ENCODE measurements around the gene DEFB123. TPM values are rescaled to one million over a fixed set of nuclear protein-coding genes. Genes with fewer than 3 reads are reported as not detected.

DEFB123 gene
- total RNA-seq, 1 donor from 2014 or later: not detected

DNA sequence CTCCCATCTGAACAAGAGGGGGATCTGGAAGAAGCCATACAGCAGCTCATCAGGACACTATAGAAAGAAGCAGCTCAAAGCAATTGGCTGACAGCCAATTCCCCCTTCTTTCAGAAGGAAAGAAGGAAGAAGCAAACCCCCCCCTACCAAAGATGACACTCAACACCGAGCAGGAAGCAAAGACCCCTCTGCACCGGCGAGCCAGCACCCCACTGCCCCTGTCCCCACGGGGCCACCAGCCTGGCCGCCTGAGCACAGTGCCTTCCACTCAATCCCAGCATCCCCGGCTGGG is 35.8 kb downstream of the DEFB123 start:
- no peaks in the 10 kb centered on the region for H3K4me1 Mint-ChIP-seq (ENCODE audit: unreplicated experiment)

DNA sequence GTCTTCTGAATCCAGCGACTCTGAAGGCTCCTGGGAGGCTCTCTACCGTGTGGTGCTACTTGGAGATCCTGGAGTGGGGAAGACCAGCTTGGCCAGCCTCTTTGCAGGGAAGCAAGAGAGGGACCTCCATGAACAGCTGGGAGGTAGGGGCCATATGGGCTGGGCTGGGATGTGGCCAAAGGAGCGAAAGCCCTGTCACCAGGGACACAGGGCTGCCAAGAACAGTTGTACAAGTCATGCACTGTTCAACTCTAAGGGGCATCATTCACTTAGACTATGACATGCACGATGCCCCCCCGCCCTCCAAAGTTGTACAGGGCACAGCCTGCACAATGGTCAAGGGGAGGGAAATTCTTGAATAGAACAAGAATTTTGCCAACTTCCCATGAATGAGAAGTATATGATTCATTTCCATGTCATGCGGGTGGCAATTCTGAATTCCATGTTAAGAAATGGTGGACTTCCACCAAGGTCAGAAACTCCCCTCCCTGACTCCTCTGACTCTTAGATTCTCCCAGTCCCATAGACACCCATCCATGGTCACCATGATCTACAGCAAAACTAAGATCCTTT is 36.3 kb downstream of the DEFB123 start:
- Mint-ChIP-seq H3K27ac (no peak overlapping the region), H3K9me3 (peaks cover 19% of the 10 kb centered on the region), H3K4me1 (ENCODE audit: unreplicated experiment) (no peaks in the 10 kb centered on the region), H3K4me3 (no peak overlapping the region), H3K27me3 (peaks cover 43% of the 10 kb centered on the region), H3K36me3 (peaks cover 4% of the 10 kb centered on the region)
- no peak for DNase-seq (ENCODE audit: extremely low spot score, unreplicated experiment)
- TF ChIP-seq, protein P1, sequence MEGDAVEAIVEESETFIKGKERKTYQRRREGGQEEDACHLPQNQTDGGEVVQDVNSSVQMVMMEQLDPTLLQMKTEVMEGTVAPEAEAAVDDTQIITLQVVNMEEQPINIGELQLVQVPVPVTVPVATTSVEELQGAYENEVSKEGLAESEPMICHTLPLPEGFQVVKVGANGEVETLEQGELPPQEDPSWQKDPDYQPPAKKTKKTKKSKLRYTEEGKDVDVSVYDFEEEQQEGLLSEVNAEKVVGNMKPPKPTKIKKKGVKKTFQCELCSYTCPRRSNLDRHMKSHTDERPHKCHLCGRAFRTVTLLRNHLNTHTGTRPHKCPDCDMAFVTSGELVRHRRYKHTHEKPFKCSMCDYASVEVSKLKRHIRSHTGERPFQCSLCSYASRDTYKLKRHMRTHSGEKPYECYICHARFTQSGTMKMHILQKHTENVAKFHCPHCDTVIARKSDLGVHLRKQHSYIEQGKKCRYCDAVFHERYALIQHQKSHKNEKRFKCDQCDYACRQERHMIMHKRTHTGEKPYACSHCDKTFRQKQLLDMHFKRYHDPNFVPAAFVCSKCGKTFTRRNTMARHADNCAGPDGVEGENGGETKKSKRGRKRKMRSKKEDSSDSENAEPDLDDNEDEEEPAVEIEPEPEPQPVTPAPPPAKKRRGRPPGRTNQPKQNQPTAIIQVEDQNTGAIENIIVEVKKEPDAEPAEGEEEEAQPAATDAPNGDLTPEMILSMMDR (conservative IDR thresholded peaks at IDR 0.05): no peak

More for the DNA sequence above, 35.8 kb downstream of the DEFB123 start:
- H3K9me3 Mint-ChIP-seq: peaks cover 19% of the 10 kb centered on the region
- TF ChIP-seq, protein P1 (conservative IDR thresholded peaks at IDR 0.05): no peak
- H3K27me3 Mint-ChIP-seq: peaks cover 38% of the 10 kb centered on the region
- H3K36me3 Mint-ChIP-seq: peaks cover 4% of the 10 kb centered on the region
- H3K27ac Mint-ChIP-seq: no peak overlapping the region
- H3K4me3 Mint-ChIP-seq: no peak overlapping the region
- no peak for DNase-seq (ENCODE audit: extremely low spot score, unreplicated experiment)

DNA sequence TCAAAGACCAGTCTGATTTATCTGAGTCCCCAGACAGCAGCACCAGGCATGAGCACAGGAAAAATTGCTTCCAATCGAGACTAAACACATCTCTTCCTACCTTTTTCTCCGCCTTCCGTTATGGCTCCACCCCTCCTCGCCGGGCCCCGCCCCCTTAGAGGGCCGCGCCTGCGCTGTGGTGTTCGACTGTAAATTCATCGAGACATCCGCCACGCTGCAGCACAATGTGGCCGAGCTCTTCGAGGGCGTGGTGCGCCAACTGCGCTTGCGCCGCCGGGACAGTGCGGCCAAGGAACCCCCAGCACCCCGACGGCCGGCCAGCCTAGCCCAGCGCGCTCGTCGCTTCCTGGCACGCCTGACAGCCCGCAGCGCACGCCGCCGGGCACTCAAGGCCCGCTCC is 43.6 kb downstream of the DEFB123 start:
- H3K36me3 Mint-ChIP-seq: no peaks in the 10 kb centered on the region

DNA sequence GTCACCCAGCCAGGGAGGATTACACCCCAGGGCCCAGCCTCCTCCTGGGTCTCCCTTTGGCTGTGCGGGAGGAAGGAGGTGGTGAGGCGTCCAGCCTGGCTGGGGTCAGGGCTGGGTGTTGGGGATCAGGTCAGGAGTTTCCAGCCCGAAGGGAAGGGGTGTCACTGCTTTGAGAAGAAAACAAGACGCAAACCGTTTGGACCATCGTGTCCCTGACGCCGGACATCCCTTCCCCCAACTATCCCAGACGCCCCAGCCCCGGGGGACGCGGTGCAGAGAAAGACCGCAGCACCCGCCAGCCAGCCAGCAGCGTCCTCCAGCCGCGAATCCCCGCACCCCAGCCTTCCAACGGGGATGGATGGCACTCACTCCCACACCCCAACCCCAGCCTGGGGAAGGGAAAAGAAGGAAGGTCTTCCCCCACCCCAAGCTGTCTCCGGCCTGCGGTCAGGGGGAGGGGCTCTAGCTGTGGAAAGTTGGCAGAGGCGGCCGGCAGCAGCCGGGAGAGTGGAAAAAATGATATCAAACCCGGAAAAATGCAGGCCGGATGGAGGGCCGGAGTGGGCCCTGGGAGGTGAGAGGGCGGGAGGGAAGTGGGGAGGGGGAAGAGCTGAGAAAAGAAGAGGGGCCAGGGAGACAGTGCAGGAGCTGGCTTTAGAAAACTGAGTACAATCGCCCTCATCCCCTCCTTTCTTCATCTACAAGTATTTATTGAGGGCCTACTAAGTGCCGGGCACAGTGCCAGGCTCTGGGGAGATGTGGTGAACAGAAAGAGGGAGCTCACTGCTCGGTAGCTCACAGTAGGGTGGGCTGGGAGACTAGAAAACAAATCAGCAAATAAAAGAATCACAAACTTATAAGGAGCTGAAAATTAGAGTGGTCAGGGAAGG is 45.3 kb downstream of the DEFB123 start:
- Mint-ChIP-seq H3K36me3 (no peaks in the 10 kb centered on the region), H3K4me1 (ENCODE audit: unreplicated experiment) (no peaks in the 10 kb centered on the region), H3K27me3 (peaks cover 32% of the 10 kb centered on the region), H3K4me3 (no peak overlapping the region), H3K27ac (no peak overlapping the region), H3K9me3 (peaks cover 4% of the 10 kb centered on the region)
- TF ChIP-seq, protein P1 (conservative IDR thresholded peaks at IDR 0.05): no peak
- DNase-seq (ENCODE audit: extremely low spot score, unreplicated experiment): no peak

More for the DNA sequence above, 43.6 kb downstream of the DEFB123 start:
- no peak overlapping the region for H3K27ac Mint-ChIP-seq
- no peak for DNase-seq (ENCODE audit: extremely low spot score, unreplicated experiment)
- H3K9me3 Mint-ChIP-seq: peaks cover 4% of the 10 kb centered on the region
- TF ChIP-seq, protein P1 (conservative IDR thresholded peaks at IDR 0.05): no peak
- H3K4me3 Mint-ChIP-seq: no peak overlapping the region
- H3K27me3 Mint-ChIP-seq: peaks cover 29% of the 10 kb centered on the region
- H3K4me1 Mint-ChIP-seq (ENCODE audit: unreplicated experiment): no peaks in the 10 kb centered on the region

DNA sequence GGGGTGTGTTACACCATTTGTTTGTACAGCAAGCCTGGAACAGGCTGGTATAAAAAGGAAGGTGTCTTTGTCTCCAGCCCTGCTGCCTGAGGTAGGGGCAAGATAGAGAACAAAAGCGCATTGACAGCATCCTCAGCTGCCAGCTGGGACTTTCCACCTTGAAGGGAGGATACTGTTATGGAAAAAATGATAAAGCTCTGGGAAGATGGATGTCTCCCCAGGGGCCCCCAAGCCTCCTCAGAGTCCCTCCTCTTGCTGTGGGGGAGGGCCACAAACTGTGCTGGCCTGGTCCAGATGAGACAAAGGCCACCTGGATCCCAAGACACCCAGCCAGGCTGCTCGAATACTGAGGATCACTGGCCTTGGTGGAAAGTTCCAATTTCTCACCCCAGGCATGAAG is 47.7 kb downstream of the DEFB123 start:
- peaks cover 4% of the 10 kb centered on the region for H3K9me3 Mint-ChIP-seq
- H3K36me3 Mint-ChIP-seq: no peaks in the 10 kb centered on the region
- H3K27me3 Mint-ChIP-seq: peaks cover 22% of the 10 kb centered on the region
- DNase-seq (ENCODE audit: extremely low spot score, unreplicated experiment): no peak
- TF ChIP-seq, protein P1 (conservative IDR thresholded peaks at IDR 0.05): no peak
- H3K4me3 Mint-ChIP-seq: no peak overlapping the region
- H3K4me1 Mint-ChIP-seq (ENCODE audit: unreplicated experiment): no peaks in the 10 kb centered on the region
- no peak overlapping the region for H3K27ac Mint-ChIP-seq

Data from type B pancreatic cell (in vitro differentiated cells).